PC-3 (cell line): ENCODE measurements around the gene SLC8A3.

Experiments used
- EZH2 ChIP-seq: fragments of 300-600 bp; sonication (generic); IDR thresholded peaks from one replicate; pipeline ENCODE4 v1.6.1; 2017; ENCODE audit warnings: antibody characterized with exemption, mild to moderate bottlenecking, low read length; ENCODE audit not compliant: unreplicated experiment
- TF ChIP-seq, protein P1 (sequence below): fragments of 300-600 bp; sonication (generic); conservative IDR thresholded peaks from 2 replicates; pipeline ENCODE4 v1.5.1; 2017; ENCODE audit warnings: antibody characterized with exemption, low read depth, mild to moderate bottlenecking, low read length

DNA sequence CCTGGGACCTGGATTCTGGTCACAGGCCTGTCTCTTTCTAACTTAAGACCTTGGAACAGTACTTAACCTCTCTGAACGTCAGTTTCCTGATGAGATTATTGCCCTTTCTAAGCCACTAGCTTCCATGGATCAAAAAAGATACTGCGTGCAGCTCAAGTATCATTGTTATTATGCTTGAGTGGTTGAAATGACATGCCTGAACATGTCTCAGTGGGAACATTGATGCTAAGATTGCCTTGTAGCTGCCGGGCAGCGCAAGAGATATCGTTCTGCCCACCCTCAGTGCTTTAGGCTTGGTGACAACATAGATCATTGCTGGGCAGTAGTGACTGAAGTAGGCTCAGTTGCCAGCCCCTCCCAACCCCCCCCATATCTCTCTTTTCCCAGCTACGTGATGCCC, 177.7 kb downstream of the SLC8A3 start:
- TF ChIP-seq, protein P1, sequence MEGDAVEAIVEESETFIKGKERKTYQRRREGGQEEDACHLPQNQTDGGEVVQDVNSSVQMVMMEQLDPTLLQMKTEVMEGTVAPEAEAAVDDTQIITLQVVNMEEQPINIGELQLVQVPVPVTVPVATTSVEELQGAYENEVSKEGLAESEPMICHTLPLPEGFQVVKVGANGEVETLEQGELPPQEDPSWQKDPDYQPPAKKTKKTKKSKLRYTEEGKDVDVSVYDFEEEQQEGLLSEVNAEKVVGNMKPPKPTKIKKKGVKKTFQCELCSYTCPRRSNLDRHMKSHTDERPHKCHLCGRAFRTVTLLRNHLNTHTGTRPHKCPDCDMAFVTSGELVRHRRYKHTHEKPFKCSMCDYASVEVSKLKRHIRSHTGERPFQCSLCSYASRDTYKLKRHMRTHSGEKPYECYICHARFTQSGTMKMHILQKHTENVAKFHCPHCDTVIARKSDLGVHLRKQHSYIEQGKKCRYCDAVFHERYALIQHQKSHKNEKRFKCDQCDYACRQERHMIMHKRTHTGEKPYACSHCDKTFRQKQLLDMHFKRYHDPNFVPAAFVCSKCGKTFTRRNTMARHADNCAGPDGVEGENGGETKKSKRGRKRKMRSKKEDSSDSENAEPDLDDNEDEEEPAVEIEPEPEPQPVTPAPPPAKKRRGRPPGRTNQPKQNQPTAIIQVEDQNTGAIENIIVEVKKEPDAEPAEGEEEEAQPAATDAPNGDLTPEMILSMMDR = no peak
- no peak for TF ChIP-seq EZH2
